PC-9 (cell line): Measurements from ENCODE around the gene DPYSL5. TPM values are rescaled to one million over a fixed set of nuclear protein-coding genes. Genes with fewer than 3 reads are reported as not detected.

Experiments
- BruUV-seq: library from RNA; stranded (reverse); fragments of 400-500 nt; replicated peaks from 2 replicates; lab custom pipeline; 2021; lab: Mats Ljungman, UMichigan
- CTCF ChIA-PET: fragments of 300-600 bp; sonication (Branson Sonifier 250); formaldehyde crosslinking; loops from one replicate; lab custom pipeline; 2022; ENCODE audit warnings: antibody characterized with exemption; lab: Charles Lee
- POLR2A ChIA-PET: fragments of 300-600 bp; sonication (Branson Sonifier 250); formaldehyde crosslinking; loops from one replicate; lab custom pipeline; 2022; ENCODE audit warnings: antibody characterized with exemption; ENCODE audit not compliant: unreplicated experiment; lab: Charles Lee
- DNase-seq, 2 experiments: peaks; one replicate each; pipeline versions ENCODE4 v3.0.0 to v3.0.0-alpha.2; 2015 to 2022; ENCODE audit warnings: mixed read lengths in 1 of 2
- H2AFZ ChIP-seq: fragments of 200-600 bp; sonication (generic); 2 replicates; pipeline ENCODE4 v1.8.1; 2017; ENCODE audit warnings: antibody characterized with exemption
- H3F3A ChIP-seq: fragments of 200-600 bp; sonication (generic); 2 replicates; pipeline ENCODE4 v1.8.1; 2017; ENCODE audit warnings: antibody characterized with exemption, mild to moderate bottlenecking, low read depth; ENCODE audit not compliant: insufficient read depth
- H3K27ac ChIP-seq: fragments of 200-600 bp; sonication (generic); 2 replicates; pipeline ENCODE4 v1.6.1; 2016; ENCODE audit warnings: mixed run types
- H3K27me3 ChIP-seq: fragments of 200-600 bp; sonication (generic); 2 replicates; pipeline ENCODE4 v1.6.1; 2016; ENCODE audit warnings: low read depth, mixed run types; ENCODE audit not compliant: insufficient read depth
- H3K36me3 ChIP-seq: fragments of 200-600 bp; sonication (generic); 2 replicates; pipeline ENCODE4 v1.6.1; 2016; ENCODE audit warnings: low read depth, mixed run types
- H3K4me1 ChIP-seq: fragments of 200-600 bp; sonication (generic); replicated peaks from 2 replicates; pipeline ENCODE4 v1.6.1; 2016; ENCODE audit warnings: mixed run types; ENCODE audit not compliant: insufficient read depth
- H3K4me2 ChIP-seq: fragments of 200-600 bp; sonication (generic); 2 replicates; pipeline ENCODE4 v1.6.1; 2017; ENCODE audit warnings: mixed run types
- H3K4me3 ChIP-seq: fragments of 200-600 bp; sonication (generic); 2 replicates; pipeline ENCODE4 v1.6.1; 2016; ENCODE audit warnings: mixed run types
- H3K79me2 ChIP-seq: fragments of 200-600 bp; sonication (generic); 2 replicates; pipeline ENCODE4 v1.6.1; 2017; ENCODE audit warnings: low read depth, mixed run types
- H3K9me2 ChIP-seq: fragments of 200-600 bp; sonication (generic); 2 replicates; pipeline ENCODE4 v1.8.1; 2017; ENCODE audit warnings: mild to moderate bottlenecking; ENCODE audit not compliant: insufficient read depth
- H3K9me3 ChIP-seq: fragments of 200-600 bp; sonication (generic); 2 replicates; pipeline ENCODE4 v1.8.1; 2016; ENCODE audit warnings: low read depth; ENCODE audit not compliant: insufficient read depth
- H4K20me1 ChIP-seq: fragments of 200-600 bp; sonication (generic); 2 replicates; pipeline ENCODE4 v1.8.1; 2017; ENCODE audit not compliant: insufficient read depth
- CTCF ChIP-seq: fragments of 200-600 bp; sonication (generic); conservative IDR thresholded peaks from 2 replicates; pipeline ENCODE4 v1.6.1; 2017; ENCODE audit warnings: mixed run types, antibody characterized with exemption, mild to moderate bottlenecking, moderate library complexity
- EZH2 ChIP-seq: fragments of 200-600 bp; sonication (generic); IDR thresholded peaks from 2 replicates; pipeline ENCODE4 v1.8.0; 2017; ENCODE audit warnings: antibody characterized with exemption, low read depth
- intact Hi-C: fragments of 100-400 bp; cut with micrococcal nuclease; formaldehyde crosslinking; loops from one replicate; pipeline ENCODE4 v1.10.0; 2022; ENCODE audit not compliant: unreplicated experiment
- total RNA-seq: library from RNA; stranded (reverse); gene quantifications from 2 replicates; pipeline ENCODE4 v1.2.3, GENCODE V29; 2021

DPYSL5 gene
- total RNA-seq, 1 experiment from 2014 or later, result not detected

- H3K9me3 ChIP-seq, result no peaks in the 10 kb centered on the region
- H3K79me2 ChIP-seq, result no peaks in the 10 kb centered on the region
- H3K4me2 ChIP-seq, result no peak overlapping the region
- intact Hi-C loops, result no loop called here
- H3K4me3 ChIP-seq, result no peak overlapping the region
- no peaks in the 10 kb centered on the region for H3F3A ChIP-seq
- TF ChIP-seq CTCF, result no peak
- TF ChIP-seq EZH2, result no peak
- DNase-seq, result no peak
- CTCF ChIA-PET, result interaction anchor here (0.6 to 0.7 kb wide), 2 partner anchors 55 to 189 kb away, joined by 6 to 19 read pairs; no protein-coding TSS in a partner anchor
- BruUV-seq, result no TSS peak
- POLR2A ChIA-PET, result no interaction called here
- H2AFZ ChIP-seq, result no peak overlapping the region
- no peak overlapping the region for H3K27ac ChIP-seq
- H4K20me1 ChIP-seq, result no peaks in the 10 kb centered on the region
- no peaks in the 10 kb centered on the region for H3K36me3 ChIP-seq
- no peaks in the 10 kb centered on the region for H3K9me2 ChIP-seq
- H3K4me1 ChIP-seq, result no peaks in the 10 kb centered on the region
- H3K27me3 ChIP-seq, result peaks cover 56% of the 10 kb centered on the region
These were observed 69.4 kb downstream of the DPYSL5 start for GRCh38 chr2:26917135-26917836.

- no peak for DNase-seq
- CTCF ChIA-PET, result no interaction called here
These were observed 73.4 kb downstream of the DPYSL5 start for GRCh38 chr2:26921323-26921722.

More at GRCh38 chr2:26921323-26921722, 73.4 kb downstream of the DPYSL5 start:
- Histone ChIP-seq H3K27me3 (peaks cover 20% of the 10 kb centered on the region), H3K9me3 (no peaks in the 10 kb centered on the region), H3K9me2 (no peaks in the 10 kb centered on the region), H3F3A (no peaks in the 10 kb centered on the region), H3K36me3 (no peaks in the 10 kb centered on the region), H4K20me1 (no peaks in the 10 kb centered on the region), H2AFZ (no peak overlapping the region), H3K27ac (no peak overlapping the region), H3K4me1 (no peaks in the 10 kb centered on the region), H3K4me2 (no peak overlapping the region), H3K79me2 (no peaks in the 10 kb centered on the region), H3K4me3 (no peak overlapping the region)
- TF ChIP-seq CTCF (no peak), EZH2 (no peak)
- intact Hi-C loops, result no loop called here
- no TSS peak for BruUV-seq
- POLR2A ChIA-PET, result no interaction called here
